ENCODE results near the gene BEX3.
"Not testable (repeated sequence)": the region's sequence is repeated elsewhere in the genome, so short reads cannot be mapped to it uniquely, and the experiment has no call there.

BEX3 gene

GRCh38 chrX:103384672-103385071, 8.3 kb downstream of the BEX3 start:
- H3K4me3 Mint-ChIP-seq = no peak overlapping the region
- no peaks in the 10 kb centered on the region for H3K4me1 Mint-ChIP-seq

GRCh38 chrX:103385283-103385830, 9.0 kb downstream of the BEX3 start:
- not testable (repeated sequence) for H3K4me1 Mint-ChIP-seq; H3K27me3 Mint-ChIP-seq (ENCODE audit: low read depth)

More at GRCh38 chrX:103384672-103385071, 8.3 kb downstream of the BEX3 start:
- Mint-ChIP-seq H3K27ac (no peak overlapping the region), H3K9me3 (peaks cover 5% of the 10 kb centered on the region), H3K27me3 (ENCODE audit: low read depth) (no peaks in the 10 kb centered on the region), H3K36me3 (ENCODE audit: low read depth) (peaks cover 13% of the 10 kb centered on the region)
- TF ChIP-seq CTCF (IDR thresholded peaks at IDR 0.05; ENCODE audit: unreplicated experiment in 3 of 3) = no peak

GRCh38 chrX:103386332-103386731, 10.0 kb downstream of the BEX3 start:
- Mint-ChIP-seq H3K36me3 (ENCODE audit: low read depth) (peaks cover 8% of the 10 kb centered on the region), H3K9me3 (peaks cover 8% of the 10 kb centered on the region), H3K4me1 (no peaks in the 10 kb centered on the region), H3K27me3 (ENCODE audit: low read depth) (no peaks in the 10 kb centered on the region), H3K4me3 (no peak overlapping the region), H3K27ac (no peak overlapping the region)
- no peak for TF ChIP-seq CTCF (IDR thresholded peaks at IDR 0.05; ENCODE audit: unreplicated experiment in 3 of 3)

More at GRCh38 chrX:103385283-103385830, 9.0 kb downstream of the BEX3 start:
- H3K4me3 Mint-ChIP-seq, H3K9me3 Mint-ChIP-seq, H3K27ac Mint-ChIP-seq: not testable (repeated sequence)
- H3K36me3 Mint-ChIP-seq (ENCODE audit: low read depth) = peaks cover 12% of the 10 kb centered on the region

GRCh38 chrX:103393487-103393886, 17.1 kb downstream of the BEX3 start:
- H3K27ac Mint-ChIP-seq = no peak overlapping the region
- no peaks in the 10 kb centered on the region for H3K4me1 Mint-ChIP-seq
- no peak overlapping the region for H3K4me3 Mint-ChIP-seq
- no peak for TF ChIP-seq CTCF (IDR thresholded peaks at IDR 0.05; ENCODE audit: unreplicated experiment in 3 of 3)
- H3K27me3 Mint-ChIP-seq (ENCODE audit: low read depth) = no peaks in the 10 kb centered on the region
- H3K9me3 Mint-ChIP-seq = peaks cover 4% of the 10 kb centered on the region
- H3K36me3 Mint-ChIP-seq (ENCODE audit: low read depth) = no peaks in the 10 kb centered on the region

- Mint-ChIP-seq H3K4me3 (no peak overlapping the region), H3K4me1 (no peaks in the 10 kb centered on the region), H3K27ac (no peak overlapping the region), H3K36me3 (ENCODE audit: low read depth) (no peaks in the 10 kb centered on the region), H3K27me3 (ENCODE audit: low read depth) (no peaks in the 10 kb centered on the region), H3K9me3 (no peaks in the 10 kb centered on the region)
- TF ChIP-seq CTCF (IDR thresholded peaks at IDR 0.05; ENCODE audit: unreplicated experiment in 3 of 3) = no peak
Observed at GRCh38 chrX:103396186-103396585, 19.8 kb downstream of the BEX3 start.

- no peak overlapping the region for H3K4me3 Mint-ChIP-seq
- no peaks in the 10 kb centered on the region for H3K9me3 Mint-ChIP-seq
- TF ChIP-seq CTCF (IDR thresholded peaks at IDR 0.05; ENCODE audit: unreplicated experiment in 3 of 3) = no peak
- H3K4me1 Mint-ChIP-seq = no peaks in the 10 kb centered on the region
- H3K27me3 Mint-ChIP-seq (ENCODE audit: low read depth) = no peaks in the 10 kb centered on the region
- no peak overlapping the region for H3K27ac Mint-ChIP-seq
- H3K36me3 Mint-ChIP-seq (ENCODE audit: low read depth) = no peaks in the 10 kb centered on the region
Observed at GRCh38 chrX:103396660-103397059, 20.3 kb downstream of the BEX3 start.
